ENCODE results near the gene TOR1A. TPM values are rescaled to one million over a fixed set of nuclear protein-coding genes. Genes with fewer than 3 reads are reported as not detected.

TOR1A gene
- total RNA-seq, 2 experiments from 2014 or later: 54.6 to 58.4 TPM

DNA sequence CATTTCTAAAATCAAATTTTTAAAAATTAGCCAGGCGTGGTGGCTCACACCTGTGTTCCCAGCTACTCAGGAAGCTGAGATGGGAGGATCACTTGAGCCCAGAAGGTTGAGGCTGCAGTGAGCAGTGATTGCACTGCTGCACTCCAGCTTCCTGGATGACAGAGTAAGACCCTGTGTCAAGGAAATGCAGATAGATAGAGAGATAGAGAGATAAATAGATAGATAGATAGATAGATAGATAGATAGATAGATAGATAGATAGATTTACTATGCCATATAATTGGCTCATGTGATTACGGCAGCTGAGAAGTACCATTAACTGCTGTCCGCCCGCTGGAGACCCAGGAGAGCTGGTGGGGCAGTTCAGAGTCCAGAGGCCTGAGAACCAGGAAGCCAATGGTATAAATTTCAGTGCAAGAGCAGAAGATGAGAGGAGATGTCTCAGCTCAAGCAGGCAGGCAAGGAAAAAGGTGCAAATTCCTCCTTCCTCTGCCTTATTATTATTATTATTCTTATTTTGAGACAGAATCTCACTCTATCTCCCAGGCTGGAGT lies 58.1 kb downstream of the TOR1A start:
- Mint-ChIP-seq H3K4me1 (ENCODE audit: low read depth) (peaks cover 3% of the 10 kb centered on the region), H3K9me3 (ENCODE audit: insufficient read depth) (no peaks in the 10 kb centered on the region), H3K27me3 (ENCODE audit: low read depth) (peaks cover 8% of the 10 kb centered on the region), H3K36me3 (ENCODE audit: low read depth) (no peaks in the 10 kb centered on the region), H3K27ac (no peak overlapping the region), H3K4me3 (no peak overlapping the region)
- ChIA-PET CTCF (interaction anchor here (0.9 kb wide), 1 partner anchor 26 kb away, joined by 3 read pairs; no protein-coding TSS in a partner anchor), POLR2A (no interaction called here)
- no peak for DNase-seq
- ATAC-seq: no peak

DNA sequence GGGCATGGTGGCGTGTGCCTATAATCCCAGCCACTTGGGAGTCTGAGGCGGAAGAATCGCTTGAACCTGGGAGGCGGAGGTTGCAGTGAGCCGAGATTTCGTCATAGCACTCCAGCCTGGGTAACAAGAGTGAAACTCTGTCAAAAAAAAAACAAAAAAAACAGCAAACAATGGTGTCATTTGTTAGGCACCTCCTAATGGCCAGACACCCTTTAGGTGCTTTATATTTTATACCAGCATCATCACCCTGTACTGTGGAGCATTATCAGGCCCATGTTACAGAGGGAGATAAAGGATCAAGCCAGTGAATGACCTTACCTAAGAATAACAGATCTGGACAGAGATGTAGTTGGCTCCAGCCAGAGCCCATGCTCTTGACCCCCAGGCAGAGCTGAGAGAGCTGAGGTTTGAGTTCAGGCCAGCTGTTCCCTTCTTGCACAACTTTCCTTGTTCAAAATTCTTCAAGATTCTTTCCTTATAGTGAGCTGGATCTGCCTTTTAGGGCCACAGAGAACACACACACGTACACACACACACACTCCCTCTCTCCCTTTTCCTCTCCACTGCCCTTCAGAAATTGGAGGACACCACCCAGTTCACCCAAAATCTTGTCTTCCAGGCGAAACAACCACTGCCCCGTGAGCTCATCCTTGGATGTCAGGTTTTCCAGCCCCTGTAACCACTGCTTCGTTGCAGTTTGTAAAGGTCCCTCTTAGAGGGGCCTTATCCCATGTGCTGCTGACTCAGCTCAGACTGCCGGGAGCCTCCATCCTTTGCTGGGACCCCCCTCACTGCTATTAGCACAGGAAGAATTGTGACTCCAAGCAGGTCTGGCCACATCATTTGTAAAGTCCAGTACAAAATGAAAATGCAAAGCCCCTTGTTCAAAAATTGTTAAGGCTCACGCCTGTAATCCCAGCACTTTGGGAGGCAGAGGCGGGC lies 60.7 kb downstream of the TOR1A start:
- POLR2A ChIA-PET: no interaction called here
- DNase-seq: no peak
- no peak for ATAC-seq
- CTCF ChIA-PET: interaction anchor here (0.9 to 1.1 kb wide), 3 partner anchors 23 to 36 kb away, joined by 3 to 4 read pairs (median 4); no protein-coding TSS in a partner anchor
- H3K27ac Mint-ChIP-seq: no peak overlapping the region
- H3K4me1 Mint-ChIP-seq (ENCODE audit: low read depth): peaks cover 2% of the 10 kb centered on the region
- no peak overlapping the region for H3K4me3 Mint-ChIP-seq
- peaks cover 5% of the 10 kb centered on the region for H3K27me3 Mint-ChIP-seq (ENCODE audit: low read depth)
- H3K9me3 Mint-ChIP-seq (ENCODE audit: insufficient read depth): no peaks in the 10 kb centered on the region
- H3K36me3 Mint-ChIP-seq (ENCODE audit: low read depth): no peaks in the 10 kb centered on the region

Small RNA genes within 50 kb of the gene (microRNA-seq; reads per million reads assigned to microRNA genes)
- 2.9 reads per million for gene MIR6855

Other genes starting within 250 kb of the TOR1A start
- gene C9orf50, start 203.0 kb downstream of the TOR1A start, total RNA-seq: not detected
- gene NTMT1, start 198.0 kb downstream of the TOR1A start, total RNA-seq: 10 to 100 TPM; 36.2 to 39.2 TPM
- 10 to 100 TPM; 25.4 to 27.7 TPM for gene ASB6, start 182.0 kb downstream of the TOR1A start, total RNA-seq
- under 1 TPM in 1 of 2 experiments, not detected in 1; 0.21 TPM for gene PRRX2, start 158.5 kb downstream of the TOR1A start, total RNA-seq
- gene PTGES, start 71.1 kb downstream of the TOR1A start, total RNA-seq: not detected
- 10 to 100 TPM; 22.1 to 24.4 TPM for gene TOR1B, start 21.0 kb downstream of the TOR1A start, total RNA-seq
- 10 to 100 TPM; 89.7 to 91.7 TPM for gene C9orf78, start 11.1 kb upstream of the TOR1A start, total RNA-seq
- 10 to 100 TPM; 86.2 to 87.4 TPM for gene USP20, start 11.3 kb upstream of the TOR1A start, total RNA-seq
- 100 to 1,000 TPM; 173 to 176 TPM for gene FNBP1, start 219.1 kb upstream of the TOR1A start, total RNA-seq
- gene GPR107, start 229.8 kb upstream of the TOR1A start, total RNA-seq: 10 to 100 TPM; 22.5 to 24.4 TPM